ENCODE data around the gene ZFHX3.

DNA sequence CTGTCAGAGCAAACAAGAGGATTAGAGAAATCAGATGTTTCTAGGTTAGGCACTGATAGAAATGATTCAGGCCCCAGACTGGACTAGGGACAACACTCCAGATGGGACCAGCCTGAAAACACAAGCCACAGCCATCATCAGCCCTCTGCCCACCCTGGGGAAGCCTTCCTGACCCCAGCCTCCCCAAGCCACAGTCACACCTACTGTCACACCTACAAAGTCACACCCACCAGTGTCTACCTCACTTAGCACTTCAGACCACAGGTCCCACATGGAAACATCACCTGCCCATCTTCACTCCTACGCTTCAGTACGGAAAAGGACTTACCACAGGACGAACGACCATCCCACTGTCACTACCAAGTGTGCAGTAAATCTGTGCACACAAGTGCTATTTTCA lies 197.9 kb downstream of the ZFHX3 start:
- no peak for TF ChIP-seq ETS2 (tag; IDR thresholded peaks at IDR 0.05; ENCODE audit: borderline replicate concordance, poor library complexity, severe bottlenecking)
- TF ChIP-seq, protein P1, sequence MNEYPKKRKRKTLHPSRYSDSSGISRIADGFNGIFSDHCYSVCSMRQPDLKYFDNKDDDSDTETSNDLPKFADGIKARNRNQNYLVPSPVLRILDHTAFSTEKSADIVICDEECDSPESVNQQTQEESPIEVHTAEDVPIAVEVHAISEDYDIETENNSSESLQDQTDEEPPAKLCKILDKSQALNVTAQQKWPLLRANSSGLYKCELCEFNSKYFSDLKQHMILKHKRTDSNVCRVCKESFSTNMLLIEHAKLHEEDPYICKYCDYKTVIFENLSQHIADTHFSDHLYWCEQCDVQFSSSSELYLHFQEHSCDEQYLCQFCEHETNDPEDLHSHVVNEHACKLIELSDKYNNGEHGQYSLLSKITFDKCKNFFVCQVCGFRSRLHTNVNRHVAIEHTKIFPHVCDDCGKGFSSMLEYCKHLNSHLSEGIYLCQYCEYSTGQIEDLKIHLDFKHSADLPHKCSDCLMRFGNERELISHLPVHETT (CRISPR knock-in tag; conservative IDR thresholded peaks at IDR 0.05 in 1 of 2, IDR thresholded peaks at IDR 0.05 in 1 of 2), result no peak
- TF ChIP-seq, protein P2, sequence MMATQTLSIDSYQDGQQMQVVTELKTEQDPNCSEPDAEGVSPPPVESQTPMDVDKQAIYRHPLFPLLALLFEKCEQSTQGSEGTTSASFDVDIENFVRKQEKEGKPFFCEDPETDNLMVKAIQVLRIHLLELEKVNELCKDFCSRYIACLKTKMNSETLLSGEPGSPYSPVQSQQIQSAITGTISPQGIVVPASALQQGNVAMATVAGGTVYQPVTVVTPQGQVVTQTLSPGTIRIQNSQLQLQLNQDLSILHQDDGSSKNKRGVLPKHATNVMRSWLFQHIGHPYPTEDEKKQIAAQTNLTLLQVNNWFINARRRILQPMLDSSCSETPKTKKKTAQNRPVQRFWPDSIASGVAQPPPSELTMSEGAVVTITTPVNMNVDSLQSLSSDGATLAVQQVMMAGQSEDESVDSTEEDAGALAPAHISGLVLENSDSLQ (IDR thresholded peaks at IDR 0.05), result no peak
- TF ChIP-seq, protein P3, sequence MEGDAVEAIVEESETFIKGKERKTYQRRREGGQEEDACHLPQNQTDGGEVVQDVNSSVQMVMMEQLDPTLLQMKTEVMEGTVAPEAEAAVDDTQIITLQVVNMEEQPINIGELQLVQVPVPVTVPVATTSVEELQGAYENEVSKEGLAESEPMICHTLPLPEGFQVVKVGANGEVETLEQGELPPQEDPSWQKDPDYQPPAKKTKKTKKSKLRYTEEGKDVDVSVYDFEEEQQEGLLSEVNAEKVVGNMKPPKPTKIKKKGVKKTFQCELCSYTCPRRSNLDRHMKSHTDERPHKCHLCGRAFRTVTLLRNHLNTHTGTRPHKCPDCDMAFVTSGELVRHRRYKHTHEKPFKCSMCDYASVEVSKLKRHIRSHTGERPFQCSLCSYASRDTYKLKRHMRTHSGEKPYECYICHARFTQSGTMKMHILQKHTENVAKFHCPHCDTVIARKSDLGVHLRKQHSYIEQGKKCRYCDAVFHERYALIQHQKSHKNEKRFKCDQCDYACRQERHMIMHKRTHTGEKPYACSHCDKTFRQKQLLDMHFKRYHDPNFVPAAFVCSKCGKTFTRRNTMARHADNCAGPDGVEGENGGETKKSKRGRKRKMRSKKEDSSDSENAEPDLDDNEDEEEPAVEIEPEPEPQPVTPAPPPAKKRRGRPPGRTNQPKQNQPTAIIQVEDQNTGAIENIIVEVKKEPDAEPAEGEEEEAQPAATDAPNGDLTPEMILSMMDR (IDR thresholded peaks at IDR 0.05 in 2 of 3, conservative IDR thresholded peaks at IDR 0.05 in 1 of 3; ENCODE audit: insufficient read depth in 2 of 3, low read depth in 1 of 3, low read length in 3 of 3), result no peak
- no peak for TF ChIP-seq CREM (IDR thresholded peaks at IDR 0.05; ENCODE audit: low read depth)
- TF ChIP-seq, protein P4, sequence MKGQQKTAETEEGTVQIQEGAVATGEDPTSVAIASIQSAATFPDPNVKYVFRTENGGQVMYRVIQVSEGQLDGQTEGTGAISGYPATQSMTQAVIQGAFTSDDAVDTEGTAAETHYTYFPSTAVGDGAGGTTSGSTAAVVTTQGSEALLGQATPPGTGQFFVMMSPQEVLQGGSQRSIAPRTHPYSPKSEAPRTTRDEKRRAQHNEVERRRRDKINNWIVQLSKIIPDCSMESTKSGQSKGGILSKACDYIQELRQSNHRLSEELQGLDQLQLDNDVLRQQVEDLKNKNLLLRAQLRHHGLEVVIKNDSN (CRISPR knock-in tag; IDR thresholded peaks at IDR 0.05), result no peak
- TF ChIP-seq, protein P5, sequence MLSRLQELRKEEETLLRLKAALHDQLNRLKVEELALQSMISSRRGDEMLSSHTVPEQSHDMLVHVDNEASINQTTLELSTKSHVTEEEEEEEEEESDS (CRISPR knock-in tag; IDR thresholded peaks at IDR 0.05), result no peak
- TF ChIP-seq DDX20 (tag; IDR thresholded peaks at IDR 0.05; ENCODE audit: low read depth), result no peak
- TF ChIP-seq, protein P6, sequence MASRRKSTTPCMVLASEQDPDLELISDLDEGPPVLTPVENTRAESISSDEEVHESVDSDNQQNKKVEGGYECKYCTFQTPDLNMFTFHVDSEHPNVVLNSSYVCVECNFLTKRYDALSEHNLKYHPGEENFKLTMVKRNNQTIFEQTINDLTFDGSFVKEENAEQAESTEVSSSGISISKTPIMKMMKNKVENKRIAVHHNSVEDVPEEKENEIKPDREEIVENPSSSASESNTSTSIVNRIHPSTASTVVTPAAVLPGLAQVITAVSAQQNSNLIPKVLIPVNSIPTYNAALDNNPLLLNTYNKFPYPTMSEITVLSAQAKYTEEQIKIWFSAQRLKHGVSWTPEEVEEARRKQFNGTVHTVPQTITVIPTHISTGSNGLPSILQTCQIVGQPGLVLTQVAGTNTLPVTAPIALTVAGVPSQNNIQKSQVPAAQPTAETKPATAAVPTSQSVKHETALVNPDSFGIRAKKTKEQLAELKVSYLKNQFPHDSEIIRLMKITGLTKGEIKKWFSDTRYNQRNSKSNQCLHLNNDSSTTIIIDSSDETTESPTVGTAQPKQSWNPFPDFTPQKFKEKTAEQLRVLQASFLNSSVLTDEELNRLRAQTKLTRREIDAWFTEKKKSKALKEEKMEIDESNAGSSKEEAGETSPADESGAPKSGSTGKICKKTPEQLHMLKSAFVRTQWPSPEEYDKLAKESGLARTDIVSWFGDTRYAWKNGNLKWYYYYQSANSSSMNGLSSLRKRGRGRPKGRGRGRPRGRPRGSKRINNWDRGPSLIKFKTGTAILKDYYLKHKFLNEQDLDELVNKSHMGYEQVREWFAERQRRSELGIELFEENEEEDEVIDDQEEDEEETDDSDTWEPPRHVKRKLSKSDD (conservative IDR thresholded peaks at IDR 0.05; ENCODE audit: low read length), result no peak
- no peak for TF ChIP-seq SPI1 (IDR thresholded peaks at IDR 0.05; ENCODE audit: borderline replicate concordance, low read depth, low read length)
- no peak for TF ChIP-seq ETV1 (tag; conservative IDR thresholded peaks at IDR 0.05; ENCODE audit: low read depth)
- no peak for TF ChIP-seq GABPB1 (CRISPR knock-in tag; IDR thresholded peaks at IDR 0.05)
- TF ChIP-seq, protein P7, sequence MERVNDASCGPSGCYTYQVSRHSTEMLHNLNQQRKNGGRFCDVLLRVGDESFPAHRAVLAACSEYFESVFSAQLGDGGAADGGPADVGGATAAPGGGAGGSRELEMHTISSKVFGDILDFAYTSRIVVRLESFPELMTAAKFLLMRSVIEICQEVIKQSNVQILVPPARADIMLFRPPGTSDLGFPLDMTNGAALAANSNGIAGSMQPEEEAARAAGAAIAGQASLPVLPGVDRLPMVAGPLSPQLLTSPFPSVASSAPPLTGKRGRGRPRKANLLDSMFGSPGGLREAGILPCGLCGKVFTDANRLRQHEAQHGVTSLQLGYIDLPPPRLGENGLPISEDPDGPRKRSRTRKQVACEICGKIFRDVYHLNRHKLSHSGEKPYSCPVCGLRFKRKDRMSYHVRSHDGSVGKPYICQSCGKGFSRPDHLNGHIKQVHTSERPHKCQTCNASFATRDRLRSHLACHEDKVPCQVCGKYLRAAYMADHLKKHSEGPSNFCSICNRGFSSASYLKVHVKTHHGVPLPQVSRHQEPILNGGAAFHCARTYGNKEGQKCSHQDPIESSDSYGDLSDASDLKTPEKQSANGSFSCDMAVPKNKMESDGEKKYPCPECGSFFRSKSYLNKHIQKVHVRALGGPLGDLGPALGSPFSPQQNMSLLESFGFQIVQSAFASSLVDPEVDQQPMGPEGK (CRISPR knock-in tag; IDR thresholded peaks at IDR 0.05; ENCODE audit: borderline replicate concordance), result no peak

Data from K562 (cell line).